WTC11 (cell line): Measurements from ENCODE around the gene COPZ1.

Experiments used
- ATF6 ChIP-seq: sonication (generic); formaldehyde crosslinking; IDR thresholded peaks from 2 replicates; pipeline ENCODE4 v1.8.1; 2023; ENCODE audit warnings: mild to moderate bottlenecking, missing genetic modification reagents
- CBFB ChIP-seq: sonication (generic); formaldehyde crosslinking; IDR thresholded peaks from 2 replicates; pipeline ENCODE4 v1.8.1; 2022; ENCODE audit warnings: mild to moderate bottlenecking, low read depth, missing genetic modification reagents
- CTCF ChIP-seq: fragments of 200-600 bp; IDR thresholded peaks from 2 replicates; pipeline ENCODE4 v1.8.0; 2022; ENCODE audit warnings: antibody characterized with exemption
- E2F5 ChIP-seq: sonication (generic); formaldehyde crosslinking; IDR thresholded peaks from 2 replicates; pipeline ENCODE4 v1.8.1; 2022; ENCODE audit warnings: mild to moderate bottlenecking, moderate library complexity, missing genetic modification reagents
- ESRRA ChIP-seq: sonication (generic); formaldehyde crosslinking; IDR thresholded peaks from 2 replicates; pipeline ENCODE4 v1.8.1; 2022; ENCODE audit warnings: mild to moderate bottlenecking, missing genetic modification reagents, borderline replicate concordance
- ETV6 ChIP-seq: sonication (generic); formaldehyde crosslinking; IDR thresholded peaks from 2 replicates; pipeline ENCODE4 v1.8.1; 2022; ENCODE audit warnings: mild to moderate bottlenecking, missing genetic modification reagents
- SP1 ChIP-seq: sonication (generic); formaldehyde crosslinking; conservative IDR thresholded peaks from 2 replicates; pipeline ENCODE4 v1.8.1; 2022; ENCODE audit warnings: missing genetic modification reagents
- TCF7 ChIP-seq: sonication (generic); formaldehyde crosslinking; IDR thresholded peaks from 2 replicates; pipeline ENCODE4 v1.8.0; 2022; ENCODE audit warnings: mild to moderate bottlenecking, low read depth, missing genetic modification reagents, moderate library complexity
- TEAD1 ChIP-seq: sonication (generic); formaldehyde crosslinking; IDR thresholded peaks from 2 replicates; pipeline ENCODE4 v1.8.0; 2022; ENCODE audit warnings: mild to moderate bottlenecking, missing genetic modification reagents
- ZBTB43 ChIP-seq: sonication (generic); formaldehyde crosslinking; IDR thresholded peaks from 2 replicates; pipeline ENCODE4 v1.8.1; 2023; ENCODE audit warnings: mild to moderate bottlenecking, missing genetic modification reagents
- ZNF121 ChIP-seq: sonication (generic); formaldehyde crosslinking; IDR thresholded peaks from 2 replicates; pipeline ENCODE4 v1.8.0; 2023; ENCODE audit warnings: missing genetic modification reagents
- ZNF416 ChIP-seq: fragments of 250-450 bp; sonication (Bioruptor Pico); IDR thresholded peaks from 2 replicates; pipeline ENCODE4 v1.9.0; 2021; ENCODE audit warnings: mild to moderate bottlenecking, inconsistent platforms

- TF ChIP-seq TEAD1 (CRISPR knock-in tag), result no peak
- no peak for TF ChIP-seq ETV6 (CRISPR knock-in tag)
- TF ChIP-seq CTCF, result no peak
- TF ChIP-seq TCF7 (CRISPR knock-in tag), result no peak
- TF ChIP-seq SP1 (CRISPR knock-in tag), result no peak
- no peak for TF ChIP-seq ZNF121 (CRISPR knock-in tag)
- TF ChIP-seq ESRRA (CRISPR knock-in tag), result no peak
- TF ChIP-seq CBFB (CRISPR knock-in tag), result no peak
- TF ChIP-seq ATF6 (CRISPR knock-in tag), result no peak
- no peak for TF ChIP-seq E2F5 (CRISPR knock-in tag)
- no peak for TF ChIP-seq ZNF416 (CRISPR knock-in tag)
- no peak for TF ChIP-seq ZBTB43
These were observed 31.3 kb downstream of the COPZ1 start for GRCh38 chr12:54356228-54356627.
